ENCODE data around the gene TRAPPC12.

GRCh38 chr2:3403587-3404334 is 24.3 kb downstream of the TRAPPC12 start:
- TF ChIP-seq, protein P1, sequence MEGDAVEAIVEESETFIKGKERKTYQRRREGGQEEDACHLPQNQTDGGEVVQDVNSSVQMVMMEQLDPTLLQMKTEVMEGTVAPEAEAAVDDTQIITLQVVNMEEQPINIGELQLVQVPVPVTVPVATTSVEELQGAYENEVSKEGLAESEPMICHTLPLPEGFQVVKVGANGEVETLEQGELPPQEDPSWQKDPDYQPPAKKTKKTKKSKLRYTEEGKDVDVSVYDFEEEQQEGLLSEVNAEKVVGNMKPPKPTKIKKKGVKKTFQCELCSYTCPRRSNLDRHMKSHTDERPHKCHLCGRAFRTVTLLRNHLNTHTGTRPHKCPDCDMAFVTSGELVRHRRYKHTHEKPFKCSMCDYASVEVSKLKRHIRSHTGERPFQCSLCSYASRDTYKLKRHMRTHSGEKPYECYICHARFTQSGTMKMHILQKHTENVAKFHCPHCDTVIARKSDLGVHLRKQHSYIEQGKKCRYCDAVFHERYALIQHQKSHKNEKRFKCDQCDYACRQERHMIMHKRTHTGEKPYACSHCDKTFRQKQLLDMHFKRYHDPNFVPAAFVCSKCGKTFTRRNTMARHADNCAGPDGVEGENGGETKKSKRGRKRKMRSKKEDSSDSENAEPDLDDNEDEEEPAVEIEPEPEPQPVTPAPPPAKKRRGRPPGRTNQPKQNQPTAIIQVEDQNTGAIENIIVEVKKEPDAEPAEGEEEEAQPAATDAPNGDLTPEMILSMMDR (IDR thresholded peaks at IDR 0.05) = no peak
- TF ChIP-seq ZFX (IDR thresholded peaks at IDR 0.05; ENCODE audit: borderline replicate concordance) = no peak

All from 22Rv1 (cell line).